GM12801 (cell line): ENCODE results near the gene PTPN20.

ENCODE experiments used
- CTCF ChIP-seq: IDR thresholded peaks from one replicate; pipeline ENCODE4 v1.5.1; 2011; ENCODE audit warnings: control low read depth; ENCODE audit not compliant: insufficient read length; ENCODE audit errors: extremely low read depth

PTPN20 gene

GRCh38 chr10:47024399-47025252 lies 113.4 kb downstream of the PTPN20 start:
- no peak for TF ChIP-seq CTCF

GRCh38 chr10:47025253-47025539 lies 114.0 kb downstream of the PTPN20 start:
- no peak for TF ChIP-seq CTCF

GRCh38 chr10:47025540-47026300 lies 114.5 kb downstream of the PTPN20 start:
- no peak for TF ChIP-seq CTCF

- TF ChIP-seq CTCF, result no peak
These were observed 115.3 kb downstream of the PTPN20 start for GRCh38 chr10:47026301-47027107.

GRCh38 chr10:47027108-47027783 lies 116.0 kb downstream of the PTPN20 start:
- TF ChIP-seq CTCF, result no peak

GRCh38 chr10:47027784-47028260 lies 116.6 kb downstream of the PTPN20 start:
- no peak for TF ChIP-seq CTCF

- TF ChIP-seq CTCF, result no peak
These were observed 117.2 kb downstream of the PTPN20 start for GRCh38 chr10:47028466-47028865.
